GM19043 (cell line): ENCODE measurements around the gene PCDHA4.
"Not testable (repeated sequence)": the region's sequence is repeated elsewhere in the genome, so short reads cannot be mapped to it uniquely, and the experiment has no call there.

Experiments used
- ATAC-seq: cut with Tn5 transposase; IDR thresholded peaks from one replicate; pipeline ENCODE4 v1.9.1; 2021; ENCODE audit warnings: low read depth; ENCODE audit not compliant: unreplicated experiment

The PCDHA4 gene

DNA sequence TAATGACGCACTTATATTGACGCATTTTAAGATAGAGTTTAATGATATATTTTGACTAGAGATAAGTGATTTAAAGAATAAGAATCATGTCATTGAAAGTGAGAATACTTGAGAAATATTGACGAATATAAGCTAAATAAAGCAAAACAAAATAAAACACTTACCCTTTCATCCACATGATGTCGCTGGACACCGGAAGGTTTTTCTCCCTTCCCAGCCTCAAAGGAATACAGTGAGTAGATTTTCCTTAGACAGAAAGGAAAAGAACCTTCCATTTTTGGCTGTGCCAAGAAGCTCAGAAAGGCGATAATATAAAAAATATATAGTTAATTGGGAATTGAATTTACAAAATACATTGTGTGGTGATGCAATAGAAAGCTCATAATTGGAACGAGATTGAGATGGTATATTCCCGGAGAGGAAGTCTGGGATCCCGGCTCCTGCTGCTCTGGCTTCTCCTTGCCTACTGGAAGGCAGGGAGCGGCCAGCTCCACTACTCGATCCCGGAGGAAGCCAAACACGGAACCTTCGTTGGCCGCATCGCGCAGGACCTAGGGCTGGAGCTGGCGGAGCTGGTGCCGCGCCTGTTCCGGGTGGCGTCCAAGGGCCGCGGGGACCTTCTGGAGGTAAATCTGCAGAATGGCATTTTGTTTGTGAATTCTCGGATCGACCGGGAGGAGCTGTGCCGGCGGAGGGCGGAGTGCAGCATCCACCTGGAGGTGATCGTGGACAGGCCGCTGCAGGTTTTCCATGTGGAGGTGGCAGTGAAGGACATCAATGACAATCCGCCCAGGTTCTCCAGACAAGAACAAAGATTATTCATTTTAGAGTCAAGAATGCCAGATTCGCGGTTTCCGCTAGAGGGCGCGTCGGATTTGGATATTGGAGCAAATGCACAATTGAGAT lies 14.8 kb downstream of the PCDHA4 start, which contains the start of gene PCDHA5:
TSS of gene PCDHA5 (plus strand) at position 239 of the 906 bp plus-strand sequence.
- ATAC-seq = no peak

- no peak for ATAC-seq
These were observed 15.4 kb downstream of the PCDHA4 start for GRCh38 chr5:140822281-140822629.

- not testable (repeated sequence) for ATAC-seq
These were observed 16.1 kb downstream of the PCDHA4 start for GRCh38 chr5:140822969-140823368.

GRCh38 chr5:140823475-140823874 lies 16.6 kb downstream of the PCDHA4 start:
- ATAC-seq = no peak

DNA sequence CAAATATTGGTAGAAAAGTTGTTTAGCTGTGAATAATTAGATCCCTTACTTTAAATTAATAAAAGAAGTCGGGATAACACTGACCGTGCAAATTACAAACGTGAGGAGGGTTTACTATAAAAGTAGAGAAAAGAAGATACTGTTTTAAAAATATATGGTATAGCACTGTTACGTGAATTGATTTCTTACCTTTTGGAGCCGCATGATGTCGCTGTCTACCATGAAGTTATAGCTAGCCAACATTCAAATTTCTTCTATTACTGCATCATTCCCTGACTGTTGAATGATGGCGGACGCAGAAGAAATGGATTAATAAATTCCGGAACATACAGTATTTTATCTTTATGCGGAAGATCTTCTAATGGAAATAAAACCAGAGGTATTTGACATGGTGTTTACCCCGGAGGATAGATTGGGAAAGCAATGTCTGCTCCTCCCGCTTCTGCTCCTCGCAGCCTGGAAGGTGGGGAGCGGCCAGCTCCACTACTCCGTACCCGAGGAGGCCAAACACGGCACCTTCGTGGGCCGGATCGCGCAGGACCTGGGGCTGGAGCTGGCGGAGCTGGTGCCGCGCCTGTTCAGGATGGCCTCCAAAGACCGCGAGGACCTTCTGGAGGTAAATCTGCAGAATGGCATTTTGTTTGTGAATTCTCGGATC lies 21.0 kb downstream of the PCDHA4 start, which contains the start of gene PCDHA6:
TSS of gene PCDHA6 (plus strand) at position 257 of the 658 bp plus-strand sequence. CDS start at position 389, 132 bp downstream.
- no peak for ATAC-seq

GRCh38 chr5:140828362-140828737 lies 21.5 kb downstream of the PCDHA4 start:
- ATAC-seq = no peak

DNA sequence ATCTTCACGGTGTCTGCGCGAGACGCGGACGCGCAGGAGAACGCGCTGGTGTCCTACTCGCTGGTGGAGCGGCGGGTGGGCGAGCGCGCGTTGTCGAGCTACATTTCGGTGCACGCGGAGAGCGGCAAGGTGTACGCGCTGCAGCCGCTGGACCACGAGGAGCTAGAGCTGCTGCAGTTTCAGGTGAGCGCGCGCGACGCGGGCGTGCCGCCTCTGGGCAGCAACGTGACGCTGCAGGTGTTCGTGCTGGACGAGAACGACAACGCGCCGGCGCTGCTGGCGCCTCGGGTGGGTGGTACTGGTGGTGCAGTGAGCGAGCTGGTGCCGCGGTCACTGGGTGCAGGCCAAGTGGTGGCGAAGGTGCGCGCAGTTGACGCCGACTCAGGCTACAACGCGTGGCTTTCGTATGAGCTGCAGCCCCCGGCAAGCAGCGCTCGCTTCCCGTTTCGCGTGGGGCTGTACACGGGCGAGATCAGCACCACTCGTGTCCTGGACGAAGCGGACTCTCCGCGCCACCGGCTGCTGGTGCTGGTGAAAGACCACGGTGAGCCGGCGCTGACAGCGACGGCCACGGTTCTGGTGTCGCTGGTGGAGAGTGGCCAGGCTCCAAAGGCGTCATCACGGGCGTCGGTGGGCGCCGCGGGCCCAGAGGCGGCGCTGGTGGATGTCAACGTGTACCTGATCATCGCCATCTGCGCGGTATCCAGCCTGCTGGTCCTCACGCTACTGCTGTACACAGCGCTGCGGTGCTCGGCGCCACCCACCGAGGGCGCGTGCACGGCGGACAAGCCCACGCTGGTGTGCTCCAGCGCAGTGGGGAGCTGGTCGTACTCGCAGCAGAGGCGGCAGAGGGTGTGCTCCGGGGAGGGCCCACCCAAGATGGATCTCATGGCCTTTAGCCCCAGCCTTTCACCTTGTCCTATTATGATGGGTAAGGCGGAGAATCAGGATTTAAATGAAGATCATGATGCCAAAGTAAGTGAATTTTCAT lies 22.9 kb downstream of the PCDHA4 start:
- ATAC-seq = not testable (repeated sequence)

DNA sequence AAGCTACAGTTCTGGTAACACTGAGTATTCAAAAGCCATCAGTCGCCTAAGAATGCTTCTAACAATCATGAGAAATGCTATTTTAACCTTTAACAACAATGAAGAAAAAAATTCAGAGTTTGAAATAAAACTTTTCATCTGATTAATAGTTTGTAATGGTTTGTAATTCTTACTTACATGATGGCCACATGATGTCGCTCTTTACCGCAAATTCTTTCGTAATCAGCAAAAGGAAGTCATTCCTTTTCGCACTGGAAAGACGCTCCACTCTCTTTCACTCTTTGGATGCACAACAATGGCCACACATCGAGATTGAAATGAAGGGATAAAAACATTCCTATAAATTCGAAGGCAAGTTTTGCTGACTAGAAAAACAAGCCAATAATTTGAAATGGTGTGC lies 27.1 kb downstream of the PCDHA4 start, which contains the start of gene PCDHA7:
TSS of gene PCDHA7 (plus strand) at position 277 of the 400 bp plus-strand sequence. CDS start at position 392, 115 bp downstream.
- no peak for ATAC-seq

GRCh38 chr5:140834439-140835008 lies 27.7 kb downstream of the PCDHA4 start:
- not testable (repeated sequence) for ATAC-seq

- ATAC-seq = no peak
These were observed 29.0 kb downstream of the PCDHA4 start for GRCh38 chr5:140835622-140836510.

GRCh38 chr5:140840978-140841962 lies 34.4 kb downstream of the PCDHA4 start, which contains the start of gene PCDHA8:
TSS of gene PCDHA8 (plus strand) at chr5:140841187. CDS start at chr5:140841322, 135 bp downstream.
- no peak for ATAC-seq

GRCh38 chr5:140842798-140843733 lies 36.2 kb downstream of the PCDHA4 start:
- no peak for ATAC-seq

DNA sequence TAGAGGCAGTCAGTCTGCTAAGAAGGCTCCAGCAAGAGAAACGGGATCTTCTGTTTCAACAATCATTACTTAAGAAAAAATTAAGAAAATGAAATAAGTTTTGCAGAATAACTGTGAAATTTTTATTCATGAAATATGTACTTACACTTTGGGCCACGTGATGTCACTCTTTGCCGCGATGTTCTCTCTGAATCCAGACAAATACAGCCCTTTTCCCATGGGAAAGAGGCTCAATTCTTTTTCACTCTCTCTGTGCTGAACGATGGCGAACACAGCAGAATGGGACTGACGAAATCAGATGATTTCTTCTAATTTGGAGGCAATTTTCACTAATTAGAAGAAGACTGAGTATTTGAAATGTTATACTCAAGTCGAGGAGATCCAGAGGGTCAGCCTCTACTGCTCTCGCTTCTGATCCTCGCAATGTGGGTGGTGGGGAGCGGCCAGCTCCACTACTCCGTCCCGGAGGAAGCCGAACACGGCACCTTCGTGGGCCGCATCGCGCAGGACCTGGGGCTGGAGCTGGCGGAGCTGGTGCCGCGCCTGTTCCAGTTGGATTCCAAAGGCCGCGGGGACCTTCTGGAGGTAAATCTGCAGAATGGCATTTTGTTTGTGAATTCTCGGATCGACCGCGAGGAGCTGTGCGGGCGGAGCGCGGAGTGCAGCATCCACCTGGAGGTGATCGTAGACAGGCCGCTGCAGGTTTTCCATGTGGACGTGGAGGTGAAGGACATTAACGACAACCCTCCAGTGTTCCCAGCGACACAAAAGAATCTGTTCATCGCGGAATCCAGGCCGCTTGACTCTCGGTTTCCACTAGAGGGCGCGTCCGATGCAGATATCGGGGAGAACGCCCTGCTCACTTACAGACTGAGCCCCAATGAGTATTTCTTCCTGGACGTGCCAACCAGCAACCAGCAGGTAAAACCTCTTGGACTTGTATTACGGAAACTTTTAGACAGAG lies 41.6 kb downstream of the PCDHA4 start, which contains the start of gene PCDHA9:
TSS of gene PCDHA9 (plus strand) at position 244 of the 964 bp plus-strand sequence. CDS start at position 358, 114 bp downstream.
- ATAC-seq = not testable (repeated sequence)

DNA sequence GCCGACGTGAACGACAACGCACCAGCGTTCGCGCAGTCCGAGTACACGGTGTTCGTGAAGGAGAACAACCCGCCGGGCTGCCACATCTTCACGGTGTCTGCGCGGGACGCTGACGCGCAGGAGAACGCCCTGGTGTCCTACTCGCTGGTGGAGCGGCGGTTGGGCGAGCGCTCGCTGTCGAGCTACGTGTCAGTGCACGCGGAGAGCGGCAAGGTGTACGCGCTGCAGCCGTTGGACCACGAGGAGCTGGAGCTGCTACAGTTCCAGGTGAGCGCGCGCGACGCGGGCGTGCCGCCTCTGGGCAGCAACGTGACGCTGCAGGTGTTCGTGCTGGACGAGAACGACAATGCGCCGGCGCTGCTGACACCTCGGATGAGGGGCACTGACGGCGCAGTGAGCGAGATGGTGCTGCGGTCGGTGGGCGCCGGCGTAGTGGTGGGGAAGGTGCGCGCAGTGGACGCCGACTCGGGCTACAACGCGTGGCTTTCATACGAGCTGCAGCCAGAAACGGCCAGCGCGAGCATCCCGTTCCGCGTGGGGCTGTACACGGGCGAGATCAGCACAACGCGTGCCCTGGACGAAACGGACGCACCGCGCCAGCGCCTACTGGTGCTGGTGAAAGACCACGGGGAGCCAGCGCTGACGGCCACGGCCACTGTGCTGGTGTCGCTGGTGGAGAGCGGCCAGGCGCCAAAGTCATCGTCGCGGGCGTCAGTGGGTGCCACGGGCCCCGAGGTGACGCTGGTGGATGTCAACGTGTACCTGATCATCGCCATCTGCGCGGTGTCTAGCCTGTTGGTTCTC lies 43.2 kb downstream of the PCDHA4 start:
- not testable (repeated sequence) for ATAC-seq
